Cardiac septum (tissue), 1 donor: ENCODE measurements around the gene SEC14L1. TPM values are rescaled to one million over a fixed set of nuclear protein-coding genes. Genes with fewer than 3 reads are reported as not detected.
"Not testable (repeated sequence)": the region's sequence is repeated elsewhere in the genome, so short reads cannot be mapped to it uniquely, and the experiment has no call there.

Experiments used
- DNase-seq: peaks from one replicate; pipeline ENCODE4 v3.0.0-alpha.2; 2020; ENCODE audit warnings: low spot score
- intact Hi-C: fragments of 100-400 bp; cut with DNase I; formaldehyde crosslinking; loops from one replicate; pipeline ENCODE4 v1.14.0; 2022
- total RNA-seq: library from RNA; stranded (reverse); fragmentation: NEBNext Ultra II Directional; extraction: Animal tissue kit (Norgen Biotek cat#: 25700); gene quantifications from one replicate; pipeline ENCODE4 v1.2.1, GENCODE V29; 2021
- donor health status: DM: no; HTN: no; CAD: no.

Gene SEC14L1
- total RNA-seq, 1 donor from 2014 or later: 44.2 TPM

GRCh38 chr17:77137111-77137510, 3.7 kb upstream of the SEC14L1 start:
- DNase-seq: no peak
- intact Hi-C loops: no loop called here

DNA sequence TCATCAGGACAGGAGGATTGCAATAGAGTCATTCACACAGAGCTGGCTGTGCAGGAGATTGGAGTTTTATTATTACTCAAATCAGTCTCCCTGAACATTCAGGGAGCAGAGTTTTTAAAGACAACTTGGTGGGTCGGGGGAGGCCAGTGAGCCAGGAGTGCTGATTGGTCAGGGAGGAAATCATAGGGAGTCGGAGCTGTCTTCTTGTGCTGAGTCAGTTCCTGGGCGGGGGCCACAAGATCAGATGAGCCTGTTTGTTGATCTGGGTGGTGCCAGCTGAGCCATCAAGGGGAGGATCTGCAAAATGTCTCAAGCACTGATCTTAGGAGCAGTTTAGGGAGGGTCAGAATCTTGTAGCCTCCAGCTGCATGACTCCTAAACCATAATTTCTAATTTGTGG, 2.9 kb upstream of the SEC14L1 start:
- DNase-seq: peak; percentile 85
- intact Hi-C loops: not testable (repeated sequence)

- intact Hi-C loops: loop anchor here (2.0 kb wide), 1 partner anchor 52 kb away; no protein-coding TSS in a partner anchor
- DNase-seq: peak; percentile 100
These were observed 447 bp upstream of the SEC14L1 start for GRCh38 chr17:77140166-77140877.

DNA sequence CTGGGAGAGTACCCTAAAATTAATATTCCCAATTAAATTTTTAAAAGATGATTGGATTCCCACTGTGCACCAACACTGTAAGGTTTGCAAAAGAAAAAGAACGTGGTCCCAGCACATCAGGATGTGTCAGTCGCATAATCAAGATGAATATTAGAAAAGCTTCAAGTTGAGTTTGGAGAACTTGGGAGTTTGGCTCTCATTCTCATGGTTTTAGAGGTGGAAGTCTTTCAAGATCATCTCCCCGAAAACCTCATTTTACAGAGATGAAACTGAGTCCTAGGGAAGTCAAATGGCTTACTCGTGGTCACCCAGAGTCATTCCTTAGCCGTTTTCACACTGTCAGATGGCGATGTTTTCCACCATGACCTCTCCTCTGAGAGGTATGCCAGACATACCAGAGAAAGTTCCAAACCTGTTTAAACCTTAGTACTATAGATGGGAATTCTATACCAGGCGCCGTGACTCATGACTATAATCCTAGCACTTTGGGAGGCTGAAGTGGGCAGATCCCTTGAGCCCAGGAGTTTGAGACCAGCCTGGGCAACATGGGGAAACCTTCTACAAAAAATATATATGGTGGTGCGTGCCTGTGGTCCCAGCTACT, 1.2 kb downstream of the SEC14L1 start:
- DNase-seq: peak; percentile 0
- intact Hi-C loops: loop anchor here (2.0 kb wide), 1 partner anchor 53 kb away; no protein-coding TSS in a partner anchor

DNA sequence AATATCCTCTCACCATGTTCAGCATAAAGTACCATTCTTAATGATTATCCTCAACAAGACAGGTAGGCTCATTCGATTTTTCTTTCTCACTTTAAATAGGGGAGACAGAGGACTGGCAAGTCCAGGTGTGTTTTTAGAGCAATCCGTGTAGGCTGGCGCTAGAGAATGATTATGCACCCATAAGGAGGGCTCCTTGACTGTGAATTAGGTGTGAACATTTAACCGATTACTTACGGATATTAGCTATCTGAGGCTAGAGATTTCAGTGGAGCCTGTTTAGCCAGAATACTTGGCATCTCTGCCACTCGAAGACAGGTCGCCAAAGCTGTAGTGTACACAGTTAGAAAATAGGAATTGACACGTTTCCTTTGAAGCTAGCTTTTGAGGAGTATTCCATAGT, 1.9 kb downstream of the SEC14L1 start:
- peak; percentile 7 for DNase-seq
- intact Hi-C loops: no loop called here

DNA sequence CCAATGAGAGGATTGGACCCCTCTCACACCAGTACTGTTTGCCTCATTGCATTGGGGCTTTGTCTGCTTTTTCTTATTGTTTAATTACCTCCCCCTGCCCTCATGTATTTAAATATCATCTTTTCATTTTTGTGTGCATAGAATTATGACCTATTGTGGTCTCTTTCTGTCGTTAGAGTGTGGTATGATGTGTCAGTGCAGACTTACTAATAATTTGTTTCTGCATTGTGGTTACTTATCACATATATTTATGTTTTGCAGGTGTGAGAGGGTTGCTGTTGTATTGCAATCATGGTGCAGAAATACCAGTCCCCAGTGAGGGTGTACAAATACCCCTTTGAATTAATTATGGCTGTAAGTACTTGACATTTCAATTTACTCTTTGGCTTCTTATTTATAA, 2.5 kb downstream of the SEC14L1 start:
- intact Hi-C loops: no loop called here
- peak; percentile 5 for DNase-seq

DNA sequence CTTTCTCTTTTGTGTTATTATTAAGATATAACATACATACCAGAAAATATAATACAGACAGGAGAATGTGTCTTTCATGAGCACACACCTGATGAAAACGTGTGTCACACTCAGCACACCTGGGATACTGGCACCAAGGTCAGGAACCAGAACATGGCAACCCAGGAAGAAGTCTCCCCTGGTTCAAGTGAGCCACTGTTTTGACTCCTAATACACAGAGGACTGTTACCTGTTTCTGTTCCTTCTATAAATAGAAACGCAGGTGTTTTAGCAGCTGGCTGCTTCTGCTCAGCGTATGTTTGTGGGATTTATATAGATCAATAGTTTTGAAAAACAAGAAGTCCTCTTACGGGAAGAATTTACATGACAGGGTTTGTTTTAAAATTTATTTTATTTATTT, 3.5 kb downstream of the SEC14L1 start:
- no peak for DNase-seq
- intact Hi-C loops: no loop called here

DNA sequence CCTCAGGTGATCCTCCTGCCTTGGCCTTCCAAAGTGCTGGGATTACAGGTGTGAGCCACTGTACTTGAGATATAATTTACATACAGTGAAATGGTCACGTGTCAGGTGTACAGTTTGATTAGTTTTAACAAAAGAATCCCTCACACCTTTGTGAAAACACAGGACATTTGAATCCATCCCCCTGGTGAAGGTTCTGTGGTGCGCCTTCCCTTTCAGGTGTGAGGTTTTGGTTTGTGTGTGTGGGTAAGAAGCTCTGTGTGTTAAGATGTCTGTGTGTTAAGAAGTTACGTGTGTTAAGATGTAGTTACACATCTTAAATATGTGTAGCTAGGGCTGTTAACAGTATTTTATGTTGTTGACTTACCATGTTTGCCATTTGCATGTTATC, 4.4 kb downstream of the SEC14L1 start:
- intact Hi-C loops: loop anchor here (5.0 kb wide), 2 partner anchors 37 to 67 kb away; no protein-coding TSS in a partner anchor
- no peak for DNase-seq

- peak; percentile 77 for DNase-seq
- intact Hi-C loops: loop anchor here (5.0 kb wide), 2 partner anchors 37 to 67 kb away; no protein-coding TSS in a partner anchor
These were observed 5.0 kb downstream of the SEC14L1 start for GRCh38 chr17:77145612-77146245.

GRCh38 chr17:77146246-77146632, 5.5 kb downstream of the SEC14L1 start:
- DNase-seq: no peak
- intact Hi-C loops: loop anchor here (5.0 kb wide), 2 partner anchors 36 to 66 kb away; no protein-coding TSS in a partner anchor

GRCh38 chr17:77146882-77147281, 6.1 kb downstream of the SEC14L1 start:
- intact Hi-C loops: loop anchor here (5.0 kb wide), 2 partner anchors 35 to 65 kb away; no protein-coding TSS in a partner anchor
- no peak for DNase-seq

DNA sequence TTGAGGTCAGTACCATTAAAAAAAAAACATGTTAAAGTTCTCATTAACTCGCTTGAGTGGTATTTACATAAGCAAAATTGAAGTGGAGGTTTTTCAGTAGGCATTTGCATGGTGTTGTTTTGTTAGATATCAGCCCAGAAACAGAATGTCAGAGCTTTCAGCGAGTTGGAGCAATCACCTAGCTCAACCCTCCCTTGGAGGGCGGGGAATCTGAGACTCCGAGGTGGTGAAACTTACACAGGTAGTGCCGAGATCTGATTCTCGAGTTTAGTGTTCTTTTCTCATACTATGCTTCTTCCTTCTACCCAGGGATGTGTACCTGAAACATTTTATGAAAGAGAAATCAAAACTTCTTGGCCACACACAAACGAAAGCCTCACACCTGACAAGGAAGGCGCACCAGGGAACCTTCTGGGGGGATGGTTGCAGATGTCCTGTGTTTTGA, 6.6 kb downstream of the SEC14L1 start:
- DNase-seq: no peak
- intact Hi-C loops: loop anchor here (5.0 kb wide), 2 partner anchors 35 to 65 kb away; no protein-coding TSS in a partner anchor

GRCh38 chr17:77148077-77148939, 7.5 kb downstream of the SEC14L1 start:
- intact Hi-C loops: loop anchor here (5.0 kb wide), 2 partner anchors 34 to 64 kb away; no protein-coding TSS in a partner anchor
- no peak for DNase-seq

DNA sequence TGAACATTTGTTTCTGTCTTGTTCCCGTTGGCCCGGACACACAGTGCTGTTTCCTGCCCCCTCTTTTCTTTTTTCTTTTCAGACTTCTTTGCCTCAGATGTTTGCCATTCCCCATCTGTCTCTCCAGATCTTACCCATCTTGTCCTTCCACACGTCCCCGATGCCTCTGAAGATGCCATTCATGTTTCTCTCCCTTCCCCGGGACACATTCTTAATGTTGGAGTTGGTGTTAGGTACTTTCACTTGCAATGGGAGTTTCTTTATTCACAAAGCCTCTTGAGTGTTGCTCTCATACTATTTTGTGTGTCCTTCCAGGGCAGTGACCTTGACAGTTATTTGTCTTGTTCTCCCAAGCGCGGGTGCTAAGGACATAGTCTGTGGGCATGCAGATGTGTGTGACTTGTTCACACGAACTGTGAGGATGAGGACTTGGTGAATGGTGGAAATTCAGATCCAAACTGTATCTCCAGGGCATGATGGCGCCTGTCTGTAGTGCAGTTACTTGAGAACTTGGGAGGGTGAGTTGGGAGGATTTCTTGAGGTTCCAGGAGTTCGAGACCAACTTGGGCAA, 8.3 kb downstream of the SEC14L1 start:
- DNase-seq: no peak
- intact Hi-C loops: loop anchor here (5.0 kb wide), 2 partner anchors 33 to 63 kb away; no protein-coding TSS in a partner anchor

DNA sequence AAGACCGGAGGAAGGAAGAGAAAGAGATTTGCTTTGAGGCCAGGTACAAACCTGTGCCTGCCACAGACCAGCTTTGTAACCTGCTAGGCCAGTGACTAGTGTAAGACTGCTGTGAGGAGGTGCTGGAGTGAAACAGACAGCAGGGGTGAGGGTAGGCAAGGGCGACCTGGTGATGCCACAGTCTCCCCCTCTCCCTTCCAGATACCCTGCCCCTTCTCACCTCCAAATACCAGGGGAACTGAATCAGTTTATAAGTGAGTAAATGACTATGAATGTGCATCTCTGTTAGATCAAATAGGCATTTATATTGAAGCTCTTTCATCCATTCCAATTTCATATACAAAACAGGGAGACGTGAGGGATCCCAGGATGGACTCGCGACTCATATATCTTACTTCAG, 9.4 kb downstream of the SEC14L1 start:
- no peak for DNase-seq
- intact Hi-C loops: no loop called here

DNA sequence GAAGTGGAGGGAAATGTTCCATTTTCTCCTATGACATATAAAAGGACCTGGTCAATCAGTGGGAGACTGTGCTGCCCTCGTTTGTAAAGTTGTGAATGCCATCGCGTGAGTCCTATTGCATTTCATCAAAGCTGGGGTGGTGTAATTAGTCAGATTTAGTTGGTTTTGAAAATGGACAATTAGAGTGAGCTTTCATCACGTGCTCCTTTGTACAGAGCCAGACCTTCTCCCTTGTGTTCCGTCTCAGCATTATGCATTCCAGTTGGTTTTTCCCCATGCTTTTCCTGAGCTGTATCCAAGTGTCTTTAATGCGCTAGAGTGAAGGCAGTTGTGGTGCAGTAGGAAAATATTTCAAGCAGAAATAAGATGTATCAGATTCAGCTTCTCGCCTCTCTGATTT, 10.4 kb downstream of the SEC14L1 start:
- intact Hi-C loops: no loop called here
- DNase-seq: no peak

GRCh38 chr17:77152056-77152455, 11.3 kb downstream of the SEC14L1 start:
- intact Hi-C loops, DNase-seq: not testable (repeated sequence)

DNA sequence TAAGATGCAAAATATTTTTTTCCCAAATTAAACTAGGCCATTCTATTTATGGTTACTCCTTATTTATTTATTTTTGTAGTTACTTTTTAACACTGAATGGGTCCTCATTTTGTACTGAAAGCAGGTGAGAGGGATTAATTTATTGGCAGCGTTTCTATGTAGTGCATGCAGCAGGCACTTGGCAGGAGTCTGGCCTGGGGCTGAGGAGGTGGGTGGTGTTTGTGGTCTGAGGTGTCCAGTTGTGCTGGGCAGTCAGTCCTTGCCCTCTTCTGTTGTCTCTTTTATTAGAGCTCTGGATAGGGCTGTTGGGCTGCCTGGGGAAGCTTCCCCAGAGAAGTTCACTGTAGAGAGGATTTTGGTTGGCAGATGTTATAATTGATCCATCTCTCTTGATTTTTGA, 12.7 kb downstream of the SEC14L1 start:
- intact Hi-C loops: no loop called here
- no peak for DNase-seq

GRCh38 chr17:77153999-77154586, 13.3 kb downstream of the SEC14L1 start:
- DNase-seq: no peak
- intact Hi-C loops: no loop called here
